ENCODE results near the gene NDUFAF2.
A peak's percentile ranks its signal among the peaks of the same experiment; 100 is the strongest.
"Not testable (repeated sequence)": the region's sequence is repeated elsewhere in the genome, so short reads cannot be mapped to it uniquely, and the experiment has no call there.

NDUFAF2 gene

GRCh38 chr5:60944904-60945812 lies at the start of gene NDUFAF2, which contains the start of gene ERCC8:
TSS of gene NDUFAF2 (plus strand) at chr5:60945205. CDS start at chr5:60945256, 51 bp downstream.
TSS of gene ERCC8 (minus strand) at chr5:60945070. CDS start at chr5:60945008, 62 bp downstream.
- peak; percentile 70 for DNase-seq (ENCODE audit: low read depth, low spot score)

GRCh38 chr5:60896991-60897390 lies 48.0 kb upstream of the NDUFAF2 start:
- DNase-seq (ENCODE audit: low read depth, low spot score), result no peak

- no peak for DNase-seq (ENCODE audit: low read depth, low spot score)
These were observed 41.6 kb upstream of the NDUFAF2 start for GRCh38 chr5:60903356-60903755.

- no peak for DNase-seq (ENCODE audit: low read depth, low spot score)
These were observed 28.4 kb upstream of the NDUFAF2 start for GRCh38 chr5:60916646-60917045.

GRCh38 chr5:60918466-60918865 lies 26.5 kb upstream of the NDUFAF2 start:
- no peak for DNase-seq (ENCODE audit: low read depth, low spot score)

- DNase-seq (ENCODE audit: low read depth, low spot score), result no peak
These were observed 17.6 kb upstream of the NDUFAF2 start for GRCh38 chr5:60927450-60927849.

GRCh38 chr5:60929024-60929423 lies 16.0 kb upstream of the NDUFAF2 start:
- DNase-seq (ENCODE audit: low read depth, low spot score), result no peak

- no peak for DNase-seq (ENCODE audit: low read depth, low spot score)
These were observed 1.4 kb upstream of the NDUFAF2 start for GRCh38 chr5:60943624-60944023.

GRCh38 chr5:60945813-60946187 lies 795 bp downstream of the NDUFAF2 start:
- no peak for DNase-seq (ENCODE audit: low read depth, low spot score)

- DNase-seq (ENCODE audit: low read depth, low spot score), result no peak
These were observed 3.7 kb downstream of the NDUFAF2 start for GRCh38 chr5:60948738-60949137.

- DNase-seq (ENCODE audit: low read depth, low spot score), result no peak
These were observed 10.2 kb downstream of the NDUFAF2 start for GRCh38 chr5:60955239-60955638.

- no peak for DNase-seq (ENCODE audit: low read depth, low spot score)
These were observed 13.1 kb downstream of the NDUFAF2 start for GRCh38 chr5:60958088-60958487.

- DNase-seq (ENCODE audit: low read depth, low spot score), result no peak
These were observed 13.7 kb downstream of the NDUFAF2 start for GRCh38 chr5:60958712-60959111.

- no peak for DNase-seq (ENCODE audit: low read depth, low spot score)
These were observed 14.2 kb downstream of the NDUFAF2 start for GRCh38 chr5:60959156-60959555.

- no peak for DNase-seq (ENCODE audit: low read depth, low spot score)
These were observed 15.6 kb downstream of the NDUFAF2 start for GRCh38 chr5:60960591-60960990.

- DNase-seq (ENCODE audit: low read depth, low spot score), result no peak
These were observed 16.7 kb downstream of the NDUFAF2 start for GRCh38 chr5:60961685-60962084.

- DNase-seq (ENCODE audit: low read depth, low spot score), result no peak
These were observed 27.2 kb downstream of the NDUFAF2 start for GRCh38 chr5:60972231-60972630.

GRCh38 chr5:60977956-60978737 lies 33.1 kb downstream of the NDUFAF2 start:
- DNase-seq (ENCODE audit: low read depth, low spot score), result no peak

- DNase-seq (ENCODE audit: low read depth, low spot score), result no peak
These were observed 34.0 kb downstream of the NDUFAF2 start for GRCh38 chr5:60978968-60979367.

- DNase-seq (ENCODE audit: low read depth, low spot score), result no peak
These were observed 35.5 kb downstream of the NDUFAF2 start for GRCh38 chr5:60980511-60980910.

- DNase-seq (ENCODE audit: low read depth, low spot score), result not testable (repeated sequence)
These were observed 37.1 kb downstream of the NDUFAF2 start for GRCh38 chr5:60982127-60982526.

- DNase-seq (ENCODE audit: low read depth, low spot score), result no peak
These were observed 44.8 kb downstream of the NDUFAF2 start for GRCh38 chr5:60989790-60990189.

- no peak for DNase-seq (ENCODE audit: low read depth, low spot score)
These were observed 47.9 kb downstream of the NDUFAF2 start for GRCh38 chr5:60992871-60993270.

All from smooth muscle cell of the brain vasculature (primary cell).